Measurements from ENCODE around the gene BCKDK.

BCKDK gene

GRCh38 chr16:31145398-31145990 is 37.3 kb downstream of the BCKDK start:
- TF ChIP-seq HDGF (IDR thresholded peaks at IDR 0.05; ENCODE audit: borderline replicate concordance) = no peak
- no peak for TF ChIP-seq L3MBTL2 (conservative IDR thresholded peaks at IDR 0.05)
- no peak for TF ChIP-seq PKNOX1 (IDR thresholded peaks at IDR 0.05)
- TF ChIP-seq FOXK2 (IDR thresholded peaks at IDR 0.05) = no peak
- TF ChIP-seq BHLHE40 (IDR thresholded peaks at IDR 0.05; ENCODE audit: borderline replicate concordance) = no peak
- no peak for TF ChIP-seq TARDBP (IDR thresholded peaks at IDR 0.05)
- no peak for TF ChIP-seq ELF4 (IDR thresholded peaks at IDR 0.05)
- TF ChIP-seq LEF1 (IDR thresholded peaks at IDR 0.05; ENCODE audit: borderline replicate concordance) = no peak
- TF ChIP-seq SP1 (IDR thresholded peaks at IDR 0.05) = no peak
- TF ChIP-seq ARNT (IDR thresholded peaks at IDR 0.05) = no peak
- TF ChIP-seq SUZ12 (IDR thresholded peaks at IDR 0.05) = no peak
- ChIA-PET CTCF (no interaction called here), POLR2A (interaction anchor here (3.5 kb wide), 1 partner anchor 28 kb away, joined by 15 read pairs; the partner anchor contains the start of gene KAT8)
- DNase-seq (ENCODE audit: extremely low spot score) = no peak

GRCh38 chr16:31147574-31147973 is 39.4 kb downstream of the BCKDK start:
- CTCF ChIA-PET = no interaction called here
- TF ChIP-seq TARDBP (IDR thresholded peaks at IDR 0.05) (no peak), FOXA1 (IDR thresholded peaks at IDR 0.05) (no peak), PKNOX1 (IDR thresholded peaks at IDR 0.05) (no peak), LEF1 (IDR thresholded peaks at IDR 0.05; ENCODE audit: borderline replicate concordance) (no peak), BHLHE40 (IDR thresholded peaks at IDR 0.05; ENCODE audit: borderline replicate concordance) (no peak), FOXM1 (IDR thresholded peaks at IDR 0.05; ENCODE audit: borderline replicate concordance) (no peak), NFRKB (IDR thresholded peaks at IDR 0.05) (no peak), SUZ12 (IDR thresholded peaks at IDR 0.05) (no peak), ELF4 (IDR thresholded peaks at IDR 0.05) (no peak), L3MBTL2 (conservative IDR thresholded peaks at IDR 0.05) (no peak), SP1 (IDR thresholded peaks at IDR 0.05) (no peak), ARNT (IDR thresholded peaks at IDR 0.05) (no peak), CTBP1 (IDR thresholded peaks at IDR 0.05; ENCODE audit: borderline replicate concordance) (no peak), ZNF384 (IDR thresholded peaks at IDR 0.05) (no peak), FOXK2 (IDR thresholded peaks at IDR 0.05) (no peak), HDGF (IDR thresholded peaks at IDR 0.05; ENCODE audit: borderline replicate concordance) (no peak)
- POLR2A ChIA-PET = no interaction called here
- DNase-seq (ENCODE audit: extremely low spot score) = no peak

- TF ChIP-seq CTBP1 (IDR thresholded peaks at IDR 0.05; ENCODE audit: borderline replicate concordance) (no peak), BHLHE40 (IDR thresholded peaks at IDR 0.05; ENCODE audit: borderline replicate concordance) (no peak), ZNF384 (IDR thresholded peaks at IDR 0.05) (no peak), SUZ12 (IDR thresholded peaks at IDR 0.05) (no peak), ARNT (IDR thresholded peaks at IDR 0.05) (no peak), TARDBP (IDR thresholded peaks at IDR 0.05) (no peak), NFRKB (IDR thresholded peaks at IDR 0.05) (no peak), FOXK2 (IDR thresholded peaks at IDR 0.05) (no peak)
- CTCF ChIA-PET = no interaction called here
- no peak for DNase-seq (ENCODE audit: extremely low spot score)
- POLR2A ChIA-PET = no interaction called here
Observed at GRCh38 chr16:31148281-31148728, 40.1 kb downstream of the BCKDK start.

GRCh38 chr16:31148896-31149295 is 40.7 kb downstream of the BCKDK start:
- POLR2A ChIA-PET = interaction anchor here (1.4 kb wide), 1 partner anchor 31 kb away, joined by 3 read pairs; the partner anchor contains the start of gene KAT8
- DNase-seq (ENCODE audit: extremely low spot score) = no peak
- TF ChIP-seq ARNT (IDR thresholded peaks at IDR 0.05) = no peak
- CTCF ChIA-PET = no interaction called here

GRCh38 chr16:31149332-31149731 is 41.1 kb downstream of the BCKDK start:
- ChIA-PET POLR2A (interaction anchor here (1.4 kb wide), 1 partner anchor 32 kb away, joined by 3 read pairs; the partner anchor contains the start of gene KAT8), CTCF (no interaction called here)

More at GRCh38 chr16:31149332-31149731, 41.1 kb downstream of the BCKDK start:
- no peak for TF ChIP-seq ZNF384 (IDR thresholded peaks at IDR 0.05)
- TF ChIP-seq SP1 (IDR thresholded peaks at IDR 0.05) = no peak
- TF ChIP-seq L3MBTL2 (conservative IDR thresholded peaks at IDR 0.05) = no peak
- TF ChIP-seq BHLHE40 (IDR thresholded peaks at IDR 0.05; ENCODE audit: borderline replicate concordance) = no peak
- TF ChIP-seq SUZ12 (IDR thresholded peaks at IDR 0.05) = no peak
- no peak for TF ChIP-seq TARDBP (IDR thresholded peaks at IDR 0.05)
- TF ChIP-seq LEF1 (IDR thresholded peaks at IDR 0.05; ENCODE audit: borderline replicate concordance) = no peak
- no peak for TF ChIP-seq PKNOX1 (IDR thresholded peaks at IDR 0.05)
- TF ChIP-seq ELF4 (IDR thresholded peaks at IDR 0.05) = no peak
- TF ChIP-seq HDGF (IDR thresholded peaks at IDR 0.05; ENCODE audit: borderline replicate concordance) = no peak
- TF ChIP-seq CTBP1 (IDR thresholded peaks at IDR 0.05; ENCODE audit: borderline replicate concordance) = no peak
- no peak for TF ChIP-seq NFRKB (IDR thresholded peaks at IDR 0.05)
- no peak for TF ChIP-seq FOXM1 (IDR thresholded peaks at IDR 0.05; ENCODE audit: borderline replicate concordance)
- no peak for TF ChIP-seq FOXK2 (IDR thresholded peaks at IDR 0.05)
- TF ChIP-seq ARNT (IDR thresholded peaks at IDR 0.05) = no peak
- TF ChIP-seq FOXA1 (IDR thresholded peaks at IDR 0.05) = no peak
- DNase-seq (ENCODE audit: extremely low spot score) = no peak

All from HEK293T (cell line).